ENCODE results near the gene MXRA8.

The MXRA8 gene

GRCh38 chr1:1353389-1354151 is 4.8 kb downstream of the MXRA8 start:
- no peaks in the 10 kb centered on the region for H3K36me3 Mint-ChIP-seq (ENCODE audit: low read depth)
- DNase-seq (no peak), ATAC-seq (no peak)
- peaks cover 15% of the 10 kb centered on the region for H3K4me1 Mint-ChIP-seq
- no peaks in the 10 kb centered on the region for H3K9me3 Mint-ChIP-seq
- no peak overlapping the region for H3K27ac Mint-ChIP-seq
- peaks cover 20% of the 10 kb centered on the region for H3K27me3 Mint-ChIP-seq
- no peak overlapping the region for H3K4me3 Mint-ChIP-seq

- DNase-seq (no peak), ATAC-seq (no peak)
- Mint-ChIP-seq H3K9me3 (no peaks in the 10 kb centered on the region), H3K4me1 (peaks cover 11% of the 10 kb centered on the region), H3K27ac (no peak overlapping the region), H3K27me3 (peaks cover 20% of the 10 kb centered on the region), H3K36me3 (ENCODE audit: low read depth) (no peaks in the 10 kb centered on the region), H3K4me3 (no peak overlapping the region)
These were observed 5.5 kb downstream of the MXRA8 start for GRCh38 chr1:1352786-1353388.

GRCh38 chr1:1351511-1352427 is 6.6 kb downstream of the MXRA8 start:
- ATAC-seq (no peak), DNase-seq (no peak)
- peak overlapping the region; percentile 42 for H3K27ac Mint-ChIP-seq
- H3K36me3 Mint-ChIP-seq (ENCODE audit: low read depth) = no peaks in the 10 kb centered on the region
- peaks cover 20% of the 10 kb centered on the region for H3K4me1 Mint-ChIP-seq
- no peaks in the 10 kb centered on the region for H3K9me3 Mint-ChIP-seq
- H3K27me3 Mint-ChIP-seq = peaks cover 20% of the 10 kb centered on the region
- H3K4me3 Mint-ChIP-seq = peak overlapping the region; percentile 57

GRCh38 chr1:1349256-1350012 is 8.9 kb downstream of the MXRA8 start, which contains the start of gene DVL1:
TSS of gene DVL1 (minus strand) at chr1:1349418. CDS start at chr1:1349065, 353 bp downstream.
- Mint-ChIP-seq H3K27ac (peak within 1 kb of the TSS; percentile 31), H3K9me3 (no peaks in the 10 kb centered on the region), H3K4me1 (peaks cover 25% of the 10 kb centered on the region), H3K4me3 (peak within 1 kb of the TSS; percentile 77), H3K36me3 (ENCODE audit: low read depth) (no peaks in the 10 kb centered on the region), H3K27me3 (peaks cover 19% of the 10 kb centered on the region)
- DNase-seq = peak; percentile 78
- ATAC-seq = peak; percentile 55

- no peaks in the 10 kb centered on the region for H3K9me3 Mint-ChIP-seq
- ATAC-seq (peak; percentile 9), DNase-seq (no peak)
- peaks cover 12% of the 10 kb centered on the region for H3K27me3 Mint-ChIP-seq
- peak overlapping the region; percentile 31 for H3K27ac Mint-ChIP-seq
- H3K4me3 Mint-ChIP-seq = peak overlapping the region; percentile 77
- H3K4me1 Mint-ChIP-seq = peaks cover 23% of the 10 kb centered on the region
- H3K36me3 Mint-ChIP-seq (ENCODE audit: low read depth) = no peaks in the 10 kb centered on the region
These were observed 9.7 kb downstream of the MXRA8 start for GRCh38 chr1:1348420-1349255.

- no peak for DNase-seq
- Mint-ChIP-seq H3K4me1 (peaks cover 23% of the 10 kb centered on the region), H3K27ac (peak overlapping the region; percentile 31)
These were observed 10.5 kb downstream of the MXRA8 start for GRCh38 chr1:1347663-1348419.

GRCh38 chr1:1347026-1347595 is 11.2 kb downstream of the MXRA8 start:
- Mint-ChIP-seq H3K4me3 (peak overlapping the region; percentile 77), H3K27me3 (peaks cover 1% of the 10 kb centered on the region), H3K9me3 (no peaks in the 10 kb centered on the region), H3K4me1 (peaks cover 15% of the 10 kb centered on the region), H3K36me3 (ENCODE audit: low read depth) (no peaks in the 10 kb centered on the region), H3K27ac (no peak overlapping the region)
- ATAC-seq = no peak
- DNase-seq = no peak

More at GRCh38 chr1:1347663-1348419, 10.5 kb downstream of the MXRA8 start:
- ATAC-seq = no peak
- peaks cover 9% of the 10 kb centered on the region for H3K27me3 Mint-ChIP-seq
- no peaks in the 10 kb centered on the region for H3K9me3 Mint-ChIP-seq
- peak overlapping the region; percentile 77 for H3K4me3 Mint-ChIP-seq
- H3K36me3 Mint-ChIP-seq (ENCODE audit: low read depth) = no peaks in the 10 kb centered on the region

GRCh38 chr1:1346501-1346890 is 11.9 kb downstream of the MXRA8 start:
- Mint-ChIP-seq H3K27me3 (no peaks in the 10 kb centered on the region), H3K4me3 (no peak overlapping the region), H3K27ac (no peak overlapping the region)

GRCh38 chr1:1345860-1346500 is 12.4 kb downstream of the MXRA8 start:
- no peak for DNase-seq
- H3K4me3 Mint-ChIP-seq = no peak overlapping the region
- no peak for ATAC-seq
- no peaks in the 10 kb centered on the region for H3K27me3 Mint-ChIP-seq
- peaks cover 14% of the 10 kb centered on the region for H3K4me1 Mint-ChIP-seq
- no peaks in the 10 kb centered on the region for H3K9me3 Mint-ChIP-seq
- peaks cover 6% of the 10 kb centered on the region for H3K36me3 Mint-ChIP-seq (ENCODE audit: low read depth)
- no peak overlapping the region for H3K27ac Mint-ChIP-seq

More at GRCh38 chr1:1346501-1346890, 11.9 kb downstream of the MXRA8 start:
- ATAC-seq = no peak
- H3K36me3 Mint-ChIP-seq (ENCODE audit: low read depth) = peaks cover under 1% of the 10 kb centered on the region
- H3K9me3 Mint-ChIP-seq = no peaks in the 10 kb centered on the region
- DNase-seq = no peak
- peaks cover 14% of the 10 kb centered on the region for H3K4me1 Mint-ChIP-seq

GRCh38 chr1:1345384-1345783 is 13.0 kb downstream of the MXRA8 start:
- no peak overlapping the region for H3K4me3 Mint-ChIP-seq
- H3K27me3 Mint-ChIP-seq = no peaks in the 10 kb centered on the region
- peaks cover 14% of the 10 kb centered on the region for H3K4me1 Mint-ChIP-seq
- peaks cover 12% of the 10 kb centered on the region for H3K36me3 Mint-ChIP-seq (ENCODE audit: low read depth)
- DNase-seq = no peak
- H3K9me3 Mint-ChIP-seq = no peaks in the 10 kb centered on the region
- ATAC-seq = no peak
- no peak overlapping the region for H3K27ac Mint-ChIP-seq

GRCh38 chr1:1344655-1345361 is 13.5 kb downstream of the MXRA8 start:
- H3K4me1 Mint-ChIP-seq = peaks cover 14% of the 10 kb centered on the region
- H3K27ac Mint-ChIP-seq = no peak overlapping the region

More at GRCh38 chr1:1344655-1345361, 13.5 kb downstream of the MXRA8 start:
- ATAC-seq (peak; percentile 88), DNase-seq (peak; percentile 64)
- Mint-ChIP-seq H3K36me3 (ENCODE audit: low read depth) (peaks cover 13% of the 10 kb centered on the region), H3K4me3 (no peak overlapping the region), H3K9me3 (no peaks in the 10 kb centered on the region), H3K27me3 (no peaks in the 10 kb centered on the region)

Measured in activated naive CD8-positive, alpha-beta T cell treated with anti-CD3 and anti-CD28 coated beads, Interleukin-2, amount 50 U/mL, for 24 hours (primary cell).